ENCODE data around the gene TBC1D22A.

The TBC1D22A gene

DNA sequence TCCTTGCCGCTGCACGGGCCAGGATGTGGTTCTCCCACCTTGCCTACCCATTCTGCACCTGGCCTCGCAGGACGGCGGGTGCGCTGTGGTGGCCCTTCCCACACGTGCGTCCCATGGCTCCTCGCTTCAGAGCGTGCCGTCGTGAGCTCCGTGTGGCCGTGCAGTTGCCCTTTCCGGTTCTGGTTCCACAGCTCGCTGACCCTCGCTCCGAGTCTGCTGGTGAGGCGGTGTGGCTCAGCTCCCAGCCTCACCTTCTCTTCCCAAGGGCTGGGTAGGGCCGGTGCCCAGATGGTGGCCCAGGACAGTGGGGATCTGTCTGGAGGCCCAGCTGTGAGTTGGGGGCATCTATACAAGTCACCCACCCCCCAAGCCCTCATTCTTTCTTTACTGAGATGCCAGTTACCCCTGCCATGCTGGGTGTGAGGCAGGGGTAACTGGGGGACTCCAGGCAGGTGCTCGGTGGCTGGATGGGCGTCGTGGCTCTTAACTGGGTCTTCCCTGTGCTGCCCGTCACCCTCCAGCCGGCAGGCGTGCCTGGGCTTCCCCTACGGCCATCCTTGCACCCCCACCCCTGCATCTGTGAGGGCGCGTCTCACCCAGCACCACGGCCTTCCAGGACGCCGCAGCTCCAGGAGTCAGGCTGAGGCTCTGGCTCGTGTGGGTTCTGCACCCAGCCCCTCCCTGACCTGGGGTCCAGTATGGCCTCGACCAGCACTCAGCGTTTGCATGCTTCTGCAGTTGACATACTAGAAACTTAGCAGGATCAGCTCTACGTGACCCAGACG, 395.2 kb downstream of the TBC1D22A start:
- TF ChIP-seq, protein P1, sequence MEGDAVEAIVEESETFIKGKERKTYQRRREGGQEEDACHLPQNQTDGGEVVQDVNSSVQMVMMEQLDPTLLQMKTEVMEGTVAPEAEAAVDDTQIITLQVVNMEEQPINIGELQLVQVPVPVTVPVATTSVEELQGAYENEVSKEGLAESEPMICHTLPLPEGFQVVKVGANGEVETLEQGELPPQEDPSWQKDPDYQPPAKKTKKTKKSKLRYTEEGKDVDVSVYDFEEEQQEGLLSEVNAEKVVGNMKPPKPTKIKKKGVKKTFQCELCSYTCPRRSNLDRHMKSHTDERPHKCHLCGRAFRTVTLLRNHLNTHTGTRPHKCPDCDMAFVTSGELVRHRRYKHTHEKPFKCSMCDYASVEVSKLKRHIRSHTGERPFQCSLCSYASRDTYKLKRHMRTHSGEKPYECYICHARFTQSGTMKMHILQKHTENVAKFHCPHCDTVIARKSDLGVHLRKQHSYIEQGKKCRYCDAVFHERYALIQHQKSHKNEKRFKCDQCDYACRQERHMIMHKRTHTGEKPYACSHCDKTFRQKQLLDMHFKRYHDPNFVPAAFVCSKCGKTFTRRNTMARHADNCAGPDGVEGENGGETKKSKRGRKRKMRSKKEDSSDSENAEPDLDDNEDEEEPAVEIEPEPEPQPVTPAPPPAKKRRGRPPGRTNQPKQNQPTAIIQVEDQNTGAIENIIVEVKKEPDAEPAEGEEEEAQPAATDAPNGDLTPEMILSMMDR (IDR thresholded peaks at IDR 0.05; ENCODE audit: extremely low read depth, missing control alignments): no peak
- DNase-seq (ENCODE audit: low spot score): no peak

DNA sequence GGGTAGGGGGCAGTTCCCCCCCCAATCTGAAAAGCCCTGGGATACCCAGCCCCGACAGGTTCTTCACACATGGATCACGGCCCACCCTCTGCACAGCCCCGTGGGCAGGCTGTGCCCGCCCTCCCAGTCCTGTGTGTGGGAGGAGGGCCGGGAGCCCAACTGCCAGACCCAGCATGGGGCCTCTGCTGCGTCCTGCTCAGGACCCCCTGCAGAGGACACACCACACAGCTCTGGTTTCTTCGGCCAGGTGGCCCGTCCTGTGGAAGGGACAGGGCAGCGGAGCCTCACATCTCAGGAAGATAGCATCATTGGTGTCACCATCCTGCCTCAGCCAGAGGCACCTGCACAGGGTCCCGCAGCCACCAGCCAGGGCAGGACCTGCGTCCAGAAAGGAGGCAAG, 396.0 kb downstream of the TBC1D22A start:
- TF ChIP-seq, protein P1 (IDR thresholded peaks at IDR 0.05; ENCODE audit: extremely low read depth, missing control alignments): no peak

DNA sequence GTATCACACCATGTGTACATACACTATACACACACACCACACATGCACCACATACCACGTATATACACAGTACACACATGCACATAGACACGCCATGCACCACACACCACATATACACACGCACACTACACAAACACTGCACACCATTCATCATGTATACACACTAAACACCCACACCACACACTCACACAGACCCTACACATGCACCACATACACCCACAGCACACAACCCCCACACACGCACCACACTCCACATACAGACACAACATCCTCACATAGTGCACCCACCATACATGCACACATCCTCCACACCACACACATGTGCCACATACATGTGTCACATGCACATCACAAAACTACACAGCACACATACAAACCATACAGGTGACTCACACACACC, 397.1 kb downstream of the TBC1D22A start:
- TF ChIP-seq, protein P1 (IDR thresholded peaks at IDR 0.05; ENCODE audit: extremely low read depth, missing control alignments): no peak
- no peak for DNase-seq (ENCODE audit: low spot score)

More for the DNA sequence above, 396.0 kb downstream of the TBC1D22A start:
- no peak for DNase-seq (ENCODE audit: low spot score)

DNA sequence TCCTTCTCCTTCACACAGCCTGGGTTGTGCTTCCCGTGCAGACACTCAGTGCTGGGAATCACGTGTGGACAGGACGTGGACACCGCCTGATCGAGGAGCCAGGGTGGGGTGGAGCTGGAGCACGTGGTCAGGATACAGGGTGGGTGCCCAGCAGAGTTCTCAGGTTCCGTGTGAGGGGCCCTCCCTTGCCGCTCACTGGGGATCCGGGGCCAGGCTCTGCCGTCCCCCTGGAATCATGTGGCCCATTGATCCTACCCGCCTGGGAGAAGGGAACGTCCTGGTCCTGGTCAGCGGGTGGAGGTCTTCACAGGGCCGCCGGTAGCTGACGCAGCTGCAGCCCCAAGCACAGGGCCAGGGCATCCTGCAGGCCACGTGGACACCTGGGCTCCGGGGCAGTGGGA, 397.7 kb downstream of the TBC1D22A start:
- TF ChIP-seq, protein P1 (IDR thresholded peaks at IDR 0.05; ENCODE audit: extremely low read depth, missing control alignments): no peak
- no peak for DNase-seq (ENCODE audit: low spot score)

DNA sequence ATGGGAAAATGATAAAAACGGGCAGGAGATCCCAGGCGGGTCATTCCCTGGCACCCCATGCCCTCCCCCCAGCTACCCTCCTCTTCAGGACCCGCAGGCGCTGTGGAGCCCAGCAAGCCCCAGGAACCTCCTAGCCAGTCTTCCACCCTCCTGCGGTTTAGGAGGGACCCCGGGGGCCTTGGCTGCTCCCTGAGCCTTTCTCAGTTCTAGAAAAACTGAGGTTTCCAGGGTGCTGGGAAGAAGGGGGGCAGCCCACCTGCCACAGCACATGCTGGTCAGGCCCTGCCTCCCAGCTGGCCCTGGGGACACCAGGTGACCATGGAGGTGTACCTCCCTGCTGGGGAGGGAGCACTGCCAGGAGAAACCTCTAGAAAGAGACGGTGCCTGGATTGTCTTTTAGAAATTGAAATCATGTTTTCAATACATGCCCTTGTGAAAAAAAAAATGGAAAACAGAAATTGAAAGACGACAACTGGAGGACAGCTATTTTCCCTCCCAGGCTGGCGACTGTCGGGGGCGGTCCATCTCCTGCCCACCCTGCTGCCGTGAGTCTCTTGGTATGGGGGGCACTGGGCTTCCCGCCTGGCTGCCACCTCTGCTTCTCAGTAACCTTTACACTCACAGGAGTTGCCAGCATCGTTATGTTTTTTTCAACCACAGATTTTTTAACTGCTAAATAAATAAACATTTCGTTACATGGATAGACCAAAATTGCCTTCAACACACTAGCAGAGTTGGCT, 398.5 kb downstream of the TBC1D22A start:
- TF ChIP-seq, protein P1 (IDR thresholded peaks at IDR 0.05; ENCODE audit: extremely low read depth, missing control alignments): no peak
- no peak for DNase-seq (ENCODE audit: low spot score)

DNA sequence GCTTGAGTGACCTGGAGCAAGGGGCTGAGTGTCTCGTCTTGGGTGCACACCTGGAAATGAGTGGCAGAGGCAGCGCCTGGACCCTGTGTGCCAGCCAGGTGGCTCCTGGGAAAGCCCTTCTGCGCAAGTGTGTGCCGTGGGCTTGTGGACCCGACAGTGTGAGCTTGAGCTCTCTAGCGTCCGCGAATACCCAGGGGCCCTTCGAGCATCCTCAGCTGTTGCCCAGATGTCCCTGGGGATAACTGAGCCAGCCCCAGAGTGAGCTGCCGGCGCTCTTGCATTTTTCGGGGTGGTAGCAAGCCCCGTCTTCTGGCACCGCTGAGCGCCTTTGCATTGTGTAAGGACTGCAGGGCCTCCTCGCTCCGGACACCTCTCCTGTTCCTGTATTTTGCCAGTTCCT, 399.2 kb downstream of the TBC1D22A start:
- TF ChIP-seq, protein P1 (IDR thresholded peaks at IDR 0.05; ENCODE audit: extremely low read depth, missing control alignments): no peak
- no peak for DNase-seq (ENCODE audit: low spot score)

DNA sequence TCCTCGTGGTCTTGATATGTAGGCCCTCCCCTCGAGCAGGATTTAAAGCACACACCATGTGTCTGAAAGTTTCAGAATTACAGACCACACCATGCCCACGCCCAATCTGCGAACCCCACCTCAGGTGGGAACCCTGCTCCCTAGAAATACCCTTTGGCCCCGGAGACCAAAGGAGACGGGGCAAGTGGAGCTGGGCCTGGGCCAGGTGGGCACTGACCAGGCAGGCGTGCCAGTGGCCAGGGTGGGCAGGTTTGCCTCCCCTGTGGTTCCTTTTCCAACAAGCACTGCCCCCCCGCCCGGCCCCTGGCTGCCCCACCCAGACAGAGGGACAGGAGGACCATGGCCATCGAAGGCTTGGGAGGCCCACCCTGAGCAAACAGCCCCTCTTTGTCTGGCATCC, 400.4 kb downstream of the TBC1D22A start:
- TF ChIP-seq, protein P1 (IDR thresholded peaks at IDR 0.05; ENCODE audit: extremely low read depth, missing control alignments): no peak
- no peak for DNase-seq (ENCODE audit: low spot score)
